Lower leg skin (tissue), 4 donors: ENCODE data around the gene PCDH15. TPM values are rescaled to one million over a fixed set of nuclear protein-coding genes. Genes with fewer than 3 reads are reported as not detected.

ENCODE experiments used
- DNase-seq, 2 donors: peaks; one replicate each; pipeline ENCODE4 v3.0.0-alpha.2; 2019; ENCODE audit warnings: low spot score in 2 of 2
- H3K4me3 ChIP-seq: fragments of 200-600 bp; sonication (generic); 2 replicates; pipeline ENCODE4 v1.5.1; 2017; ENCODE audit warnings: mild to moderate bottlenecking, low read depth; ENCODE audit not compliant: poor library complexity, severe bottlenecking
- POLR2A ChIP-seq, 2 donors: fragments of 450-650 bp; IDR thresholded peaks; one replicate each; pipeline ENCODE4 v1.6.1; 2016 to 2017; ENCODE audit warnings: antibody characterized with exemption in 2 of 2, mild to moderate bottlenecking in 1 of 2, moderate library complexity in 1 of 2
- WGBS, 2 donors: methylation state at CpG; one replicate each; pipeline ENCODE4 v1.1.5; 2018; 5-methylcytosine and 5-hydroxymethylcytosine counted together
- intact Hi-C: fragments of 100-400 bp; cut with DNase I; formaldehyde crosslinking; loops from one replicate; pipeline ENCODE4 v1.15.0; 2023; ENCODE audit warnings: low total_unique reads
- total RNA-seq, 4 donors: library from RNA; depleted of rRNA; stranded (reverse); fragments of >200 nt; gene quantifications; one replicate each; pipeline ENCODE4 v1.1.0, GENCODE V29; 2016
- TF ChIP-seq, protein P1 (sequence below), 3 donors: fragments of 450-650 bp; IDR thresholded peaks; one replicate each; pipeline ENCODE4 v1.5.1; 2016; ENCODE audit warnings: antibody characterized with exemption in 3 of 3, mild to moderate bottlenecking in 3 of 3, moderate library complexity in 2 of 3

The PCDH15 gene
- total RNA-seq, 4 donors from 2014 or later = not detected

DNA sequence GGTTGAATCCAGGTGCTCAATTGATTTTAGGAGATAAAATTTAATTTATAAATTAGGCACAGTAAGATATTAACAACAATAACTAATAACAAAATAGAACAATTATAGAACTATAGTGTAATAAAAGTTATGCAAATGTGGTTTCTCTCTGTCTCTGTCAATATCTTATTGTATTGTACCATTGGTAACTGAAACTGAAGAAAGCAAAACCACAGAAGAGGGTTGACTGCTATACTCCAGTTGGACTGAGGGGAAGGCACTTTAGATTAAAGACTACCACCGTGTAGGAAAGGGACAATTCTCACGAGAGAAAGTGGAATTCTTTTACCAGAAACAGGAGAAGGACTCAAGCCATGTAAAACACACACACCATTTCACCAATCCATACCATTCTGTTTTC lies 967.1 kb downstream of the PCDH15 start:
- intact Hi-C loops = no loop called here
- DNase-seq = no peak
- WGBS, 2 donors = 63 to 69% methylated on average over 2 of the region's 2 CpGs
- TF ChIP-seq, protein P1, sequence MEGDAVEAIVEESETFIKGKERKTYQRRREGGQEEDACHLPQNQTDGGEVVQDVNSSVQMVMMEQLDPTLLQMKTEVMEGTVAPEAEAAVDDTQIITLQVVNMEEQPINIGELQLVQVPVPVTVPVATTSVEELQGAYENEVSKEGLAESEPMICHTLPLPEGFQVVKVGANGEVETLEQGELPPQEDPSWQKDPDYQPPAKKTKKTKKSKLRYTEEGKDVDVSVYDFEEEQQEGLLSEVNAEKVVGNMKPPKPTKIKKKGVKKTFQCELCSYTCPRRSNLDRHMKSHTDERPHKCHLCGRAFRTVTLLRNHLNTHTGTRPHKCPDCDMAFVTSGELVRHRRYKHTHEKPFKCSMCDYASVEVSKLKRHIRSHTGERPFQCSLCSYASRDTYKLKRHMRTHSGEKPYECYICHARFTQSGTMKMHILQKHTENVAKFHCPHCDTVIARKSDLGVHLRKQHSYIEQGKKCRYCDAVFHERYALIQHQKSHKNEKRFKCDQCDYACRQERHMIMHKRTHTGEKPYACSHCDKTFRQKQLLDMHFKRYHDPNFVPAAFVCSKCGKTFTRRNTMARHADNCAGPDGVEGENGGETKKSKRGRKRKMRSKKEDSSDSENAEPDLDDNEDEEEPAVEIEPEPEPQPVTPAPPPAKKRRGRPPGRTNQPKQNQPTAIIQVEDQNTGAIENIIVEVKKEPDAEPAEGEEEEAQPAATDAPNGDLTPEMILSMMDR (IDR thresholded peaks at IDR 0.05) = no peak
- no peak for TF ChIP-seq POLR2A (IDR thresholded peaks at IDR 0.05)
- no peak overlapping the region for H3K4me3 ChIP-seq

DNA sequence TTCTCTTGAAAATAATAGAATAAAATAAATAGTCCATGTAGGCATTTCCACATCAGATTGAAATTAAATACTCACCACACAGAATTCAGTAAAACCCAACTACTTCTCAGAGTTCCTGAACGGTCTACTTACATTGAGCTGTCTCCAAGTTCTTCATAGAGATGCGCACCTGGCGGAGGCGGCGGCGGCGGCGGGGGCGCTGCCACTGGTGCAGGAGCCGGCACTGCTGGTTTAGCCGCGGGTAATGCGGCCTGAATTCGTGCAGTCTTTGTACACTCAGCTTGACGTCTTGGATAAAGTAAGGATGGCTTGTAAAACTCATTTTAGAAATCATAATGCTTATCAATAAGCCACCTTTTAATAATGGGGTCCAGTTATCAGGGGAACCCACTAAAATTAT lies 973.8 kb downstream of the PCDH15 start:
- intact Hi-C loops = no loop called here
- TF ChIP-seq, protein P1 (IDR thresholded peaks at IDR 0.05) = no peak
- TF ChIP-seq POLR2A (IDR thresholded peaks at IDR 0.05) = no peak
- 95% methylated on average over 15 of the region's 15 CpGs for WGBS, 2 donors
- DNase-seq = no peak
- H3K4me3 ChIP-seq = no peak overlapping the region

DNA sequence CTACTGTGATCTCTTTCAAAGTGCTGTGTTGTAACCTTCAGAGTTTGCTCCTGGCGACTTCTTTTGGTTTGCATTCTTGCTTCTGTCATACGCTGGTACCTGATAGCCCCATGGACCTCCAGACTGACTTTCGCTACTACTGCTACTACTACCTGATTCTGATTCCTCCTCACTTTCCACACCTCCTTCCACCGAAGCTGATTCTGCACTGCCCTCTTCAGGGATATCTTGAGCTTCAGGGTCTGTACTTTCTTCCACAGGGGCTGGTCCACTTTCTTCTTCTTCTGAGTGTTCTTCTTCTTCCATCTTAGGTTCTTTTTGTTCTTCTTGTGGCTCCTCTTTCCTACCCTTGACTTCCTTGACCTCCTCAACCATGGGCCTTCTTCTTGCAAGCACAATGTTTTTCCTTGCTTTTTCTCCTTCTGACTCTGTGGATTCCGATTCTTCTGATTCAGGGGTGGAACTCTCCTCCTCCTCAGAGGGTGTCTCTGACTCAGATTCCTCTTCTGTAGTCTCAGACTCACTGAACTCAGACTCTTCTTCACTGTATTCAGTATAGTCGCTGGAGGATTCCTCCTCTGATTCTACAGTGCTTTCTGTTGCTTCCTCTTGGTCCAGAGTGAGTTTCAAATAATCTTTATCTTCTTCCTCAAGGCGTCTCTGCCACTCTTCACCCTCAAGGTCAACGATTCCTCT lies 992.2 kb downstream of the PCDH15 start:
- intact Hi-C loops = no loop called here
- WGBS, 2 donors = 79 to 85% methylated on average over 8 of the region's 8 CpGs
- no peak for TF ChIP-seq POLR2A (IDR thresholded peaks at IDR 0.05)
- TF ChIP-seq, protein P1 (IDR thresholded peaks at IDR 0.05) = no peak
- H3K4me3 ChIP-seq = no peak overlapping the region
- no peak for DNase-seq

DNA sequence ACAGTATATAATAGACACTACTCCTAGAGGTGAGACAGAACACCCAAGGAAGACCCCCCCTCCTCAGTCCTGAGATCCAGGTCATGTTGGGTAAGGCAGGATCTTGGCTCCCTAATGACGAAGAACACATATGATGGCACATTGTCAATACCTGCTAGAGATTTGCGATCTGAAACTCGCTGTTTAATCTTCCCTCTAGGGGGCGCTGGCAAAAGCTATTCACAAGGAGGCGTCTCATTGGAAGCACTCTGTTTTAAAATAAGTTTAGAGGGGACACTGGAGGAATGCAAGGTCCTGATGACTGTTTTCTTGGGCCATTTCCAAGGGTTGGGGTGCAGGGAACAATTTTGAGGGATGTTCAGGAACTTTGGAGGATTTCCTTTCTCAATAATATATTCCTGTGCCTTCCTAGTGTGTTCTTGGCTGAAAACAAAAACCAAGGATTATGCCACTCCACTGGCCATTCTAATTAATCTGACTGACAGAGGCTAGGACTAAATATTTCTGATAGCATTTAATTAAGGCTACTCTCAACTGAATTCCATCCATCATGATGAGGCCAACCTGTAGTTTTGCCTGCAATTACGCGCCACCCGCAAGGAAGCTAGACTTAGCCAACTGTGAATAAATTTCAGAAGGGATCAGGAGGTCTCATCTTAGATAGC lies 1014.7 kb downstream of the PCDH15 start:
- no peak overlapping the region for H3K4me3 ChIP-seq
- intact Hi-C loops = no loop called here
- DNase-seq = no peak
- WGBS, 2 donors = 77 to 81% methylated on average over 8 of the region's 8 CpGs
- no peak for TF ChIP-seq POLR2A (IDR thresholded peaks at IDR 0.05)
- TF ChIP-seq, protein P1 (IDR thresholded peaks at IDR 0.05) = no peak

DNA sequence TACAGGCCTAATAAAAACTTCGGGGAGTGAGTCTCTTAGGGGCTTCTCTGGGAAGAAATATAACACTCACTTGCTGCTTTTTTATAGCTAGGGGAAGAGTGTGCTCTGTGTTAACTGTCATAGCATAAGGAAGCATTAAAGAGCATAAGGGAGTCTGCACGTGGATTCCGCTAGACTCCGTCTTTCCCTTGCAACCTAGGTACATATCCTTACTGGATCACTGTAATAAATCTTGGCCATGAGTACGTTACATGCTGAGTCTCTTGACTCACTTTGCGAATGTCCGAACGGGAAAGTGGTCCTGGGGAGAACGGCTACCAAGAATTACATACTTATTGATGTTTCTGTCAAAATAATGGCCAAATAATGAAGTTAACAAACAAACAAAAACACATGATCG lies 1029.3 kb downstream of the PCDH15 start:
- TF ChIP-seq POLR2A (IDR thresholded peaks at IDR 0.05) = no peak
- TF ChIP-seq, protein P1 (IDR thresholded peaks at IDR 0.05) = no peak
- DNase-seq = no peak
- H3K4me3 ChIP-seq = no peak overlapping the region
- intact Hi-C loops = no loop called here
- WGBS, 2 donors = 53 to 69% methylated on average over 10 of the region's 10 CpGs
